ENCODE results near the gene RAPGEF4. TPM values are rescaled to one million over a fixed set of nuclear protein-coding genes. Genes with fewer than 3 reads are reported as not detected.
A peak's percentile ranks its signal among the peaks of the same experiment; 100 is the strongest.

The RAPGEF4 gene
- total RNA-seq, 8 experiments from 2014 or later = 0.51 to 19.3 (median 7.4) TPM

DNA sequence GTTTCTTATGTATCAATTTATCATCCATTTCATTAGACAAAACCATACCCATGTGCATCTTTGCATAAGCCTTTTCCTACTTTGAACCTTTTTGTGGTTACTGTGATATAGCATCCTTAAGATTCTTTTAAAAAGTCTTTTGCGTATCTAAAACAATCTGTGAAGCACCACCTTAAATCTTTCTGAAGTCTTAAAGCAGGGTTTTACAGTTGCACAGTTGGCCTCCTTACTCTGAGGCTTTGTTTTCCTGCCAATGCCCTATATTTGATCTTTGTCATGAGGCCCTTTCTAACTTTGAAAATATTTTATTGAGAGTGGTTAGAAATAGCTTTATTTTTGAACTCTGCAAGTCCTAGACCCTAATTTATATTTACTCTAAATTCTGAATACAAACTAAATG is 176.6 kb downstream of the RAPGEF4 start:
- in situ Hi-C loops (cut with MboI; ENCODE audit: low pct_unique_long_range_greater_than_20kb in 2 of 9, low sequenced_read_pairs in 9 of 9, unreplicated experiment in 9 of 9) = no loop called here

DNA sequence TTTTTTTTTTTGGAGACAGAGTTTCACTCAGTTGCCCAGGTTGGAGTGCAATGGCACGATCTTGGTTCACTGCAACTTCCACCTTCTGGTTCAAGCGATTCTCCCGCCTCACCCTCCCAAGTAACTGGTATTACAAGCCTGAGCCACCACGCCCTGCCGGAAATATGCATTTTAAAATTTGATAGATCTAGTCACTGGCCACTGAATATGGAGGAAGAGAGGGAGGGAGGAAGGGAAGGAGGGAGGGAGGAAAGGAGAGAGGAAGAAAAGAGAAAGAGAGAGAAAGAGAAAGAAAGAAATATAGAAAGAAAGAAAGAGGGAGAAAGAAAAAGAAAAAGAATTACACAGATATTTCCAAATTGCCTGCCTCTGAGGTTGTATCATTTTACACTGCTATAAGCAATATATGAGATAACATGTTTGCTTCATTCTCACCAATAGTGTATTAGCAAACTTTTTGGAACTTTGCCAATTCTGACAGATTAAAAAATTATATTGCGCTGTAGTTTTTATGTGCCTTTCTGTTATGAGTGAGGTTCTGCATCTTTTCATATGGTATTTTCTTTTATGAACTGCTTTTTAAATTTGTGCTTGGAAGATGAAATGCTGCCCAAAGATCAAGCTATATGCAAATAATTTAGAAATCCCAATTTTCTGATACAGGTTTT is 178.8 kb downstream of the RAPGEF4 start:
- in situ Hi-C loops (cut with MboI; ENCODE audit: low pct_unique_long_range_greater_than_20kb in 2 of 9, low sequenced_read_pairs in 9 of 9, unreplicated experiment in 9 of 9) = no loop called here
- whole genome bisulfite sequencing, 10 experiments = 53 to 100% (median 88%) methylated on average over 1 to 6 of the region's 6 CpGs; no CpG with 5 or more reads in 1 of the 10 experiments
- no peak overlapping the region for H3K4me3 ChIP-seq
- H3K4me1 ChIP-seq (replicated peaks in 1 of 2) = peaks cover 6 to 13% of the 10 kb centered on the region in 2 donors
- ATAC-seq (replicated peaks in 6 of 8) = peak in 3 of 8 experiments; percentile 20 to 88 (median 77)
- no peak overlapping the region for H3K27ac ChIP-seq

More for the DNA sequence above, 176.6 kb downstream of the RAPGEF4 start:
- WGBS, 10 experiments = 75 to 100% (median 96%) methylated on average over 1 of the region's 1 CpG; no CpG with 5 or more reads in 4 of the 10 experiments
- ATAC-seq (replicated peaks in 6 of 8) = no peak
- H3K27ac ChIP-seq = no peak overlapping the region
- peaks cover 2 to 7% of the 10 kb centered on the region in 2 donors for H3K4me1 ChIP-seq (replicated peaks in 1 of 2)
- H3K4me3 ChIP-seq = no peak overlapping the region

DNA sequence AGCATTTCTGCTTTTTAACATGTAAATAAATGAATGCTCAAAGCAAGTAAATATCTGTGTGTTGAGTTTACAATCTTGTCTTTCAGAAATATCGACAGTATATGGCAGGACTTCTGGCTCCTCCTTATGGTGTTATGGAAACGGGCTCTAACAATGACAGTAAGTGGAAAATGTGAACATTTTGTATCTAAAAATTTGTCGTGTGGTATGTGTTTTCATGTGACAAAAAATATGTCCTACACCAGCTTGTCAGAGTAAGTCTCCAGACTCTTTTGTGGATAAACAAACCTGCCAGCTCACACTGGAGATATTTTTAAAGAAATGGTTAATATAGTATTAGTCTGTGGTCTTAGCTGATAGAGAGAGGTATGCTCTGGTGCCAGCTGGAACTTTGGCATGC is 182.1 kb downstream of the RAPGEF4 start:
- WGBS, 10 experiments = 7 to 85% (median 75%) methylated on average over 1 to 3 of the region's 3 CpGs; no CpG with 5 or more reads in 3 of the 10 experiments
- ATAC-seq (replicated peaks in 6 of 8) = no peak

DNA sequence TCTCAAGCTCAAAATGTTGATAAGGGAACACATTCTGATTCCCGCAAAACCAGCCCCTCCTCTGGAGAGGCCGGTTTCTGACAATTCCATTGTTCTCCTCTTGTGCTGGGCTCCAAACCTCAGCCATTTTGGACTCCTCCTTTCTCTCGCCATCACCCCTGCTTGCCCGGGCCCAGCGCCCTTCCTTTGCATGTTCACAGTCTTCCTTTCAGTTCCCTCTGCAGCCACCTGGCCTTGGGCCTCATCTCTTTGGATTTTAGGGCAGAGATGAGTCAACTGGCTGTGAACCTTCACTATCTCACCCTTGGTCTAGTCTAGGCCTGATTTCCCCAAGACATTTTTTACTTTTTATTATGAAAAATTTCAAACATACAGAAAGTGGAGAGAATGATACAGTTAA is 184.1 kb downstream of the RAPGEF4 start:
- in situ Hi-C loops (cut with MboI; ENCODE audit: low pct_unique_long_range_greater_than_20kb in 2 of 9, low sequenced_read_pairs in 9 of 9, unreplicated experiment in 9 of 9) = loop anchor here in 2 of 9 experiments (10.0 kb wide), 2 partner anchors 105 to 115 kb away; no protein-coding TSS in a partner anchor
- peak overlapping the region in 1 of 2 donors; percentile 23 for H3K27ac ChIP-seq
- 72 to 100% (median 92%) methylated on average over 2 to 5 of the region's 5 CpGs; no CpG with 5 or more reads in 2 of the 10 experiments for WGBS, 10 experiments
- ATAC-seq (replicated peaks in 6 of 8) = no peak
- H3K4me3 ChIP-seq = no peak overlapping the region
- H3K4me1 ChIP-seq (replicated peaks in 1 of 2) = peaks cover 35 to 64% of the 10 kb centered on the region in 2 donors

More for the DNA sequence above, 182.1 kb downstream of the RAPGEF4 start:
- in situ Hi-C loops (cut with MboI; ENCODE audit: low pct_unique_long_range_greater_than_20kb in 2 of 9, low sequenced_read_pairs in 9 of 9, unreplicated experiment in 9 of 9) = no loop called here
- H3K4me3 ChIP-seq = no peak overlapping the region
- H3K4me1 ChIP-seq (replicated peaks in 1 of 2) = peaks cover 28 to 46% of the 10 kb centered on the region in 2 donors
- no peak overlapping the region for H3K27ac ChIP-seq

DNA sequence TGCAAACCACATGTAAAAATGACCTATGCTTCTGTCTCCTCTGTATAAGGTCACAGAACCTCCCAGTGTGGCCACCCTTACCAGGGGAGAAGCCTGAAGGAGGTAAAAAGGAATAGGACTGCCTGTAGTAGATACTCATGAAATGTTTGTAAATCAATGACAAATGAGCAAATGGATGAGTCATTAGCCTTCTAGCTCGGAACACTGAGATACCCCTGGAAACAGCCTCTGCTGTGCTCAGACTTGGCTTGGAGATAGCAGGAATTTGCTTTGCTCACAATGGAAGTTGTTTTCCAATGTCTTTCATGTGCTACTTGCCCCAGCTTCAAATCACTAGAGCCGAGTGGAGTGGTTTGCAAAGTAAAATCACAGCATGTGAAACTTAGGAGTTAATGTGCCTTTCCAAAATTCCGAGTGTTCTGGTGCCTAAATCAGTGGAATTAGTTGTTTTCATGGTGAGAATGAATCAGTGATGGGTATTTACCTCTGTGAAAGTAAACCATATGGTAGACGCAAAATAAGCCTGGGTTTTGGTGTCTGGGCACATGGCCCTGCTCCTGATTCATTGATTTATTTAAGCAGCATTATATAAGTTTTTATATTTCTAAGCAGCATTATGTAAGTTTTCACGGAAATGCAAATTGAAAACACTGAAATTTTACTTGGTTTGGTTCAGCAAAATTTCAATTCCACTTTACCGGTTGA is 186.0 kb downstream of the RAPGEF4 start:
- peak overlapping the region; percentile 25 to 43 for H3K27ac ChIP-seq
- 50 to 100% (median 75%) methylated on average over 1 to 6 of the region's 6 CpGs for WGBS, 10 experiments
- in situ Hi-C loops (cut with MboI; ENCODE audit: low pct_unique_long_range_greater_than_20kb in 2 of 9, low sequenced_read_pairs in 9 of 9, unreplicated experiment in 9 of 9) = loop anchor here in 2 of 9 experiments (10.0 kb wide), 2 partner anchors 107 to 117 kb away; no protein-coding TSS in a partner anchor

DNA sequence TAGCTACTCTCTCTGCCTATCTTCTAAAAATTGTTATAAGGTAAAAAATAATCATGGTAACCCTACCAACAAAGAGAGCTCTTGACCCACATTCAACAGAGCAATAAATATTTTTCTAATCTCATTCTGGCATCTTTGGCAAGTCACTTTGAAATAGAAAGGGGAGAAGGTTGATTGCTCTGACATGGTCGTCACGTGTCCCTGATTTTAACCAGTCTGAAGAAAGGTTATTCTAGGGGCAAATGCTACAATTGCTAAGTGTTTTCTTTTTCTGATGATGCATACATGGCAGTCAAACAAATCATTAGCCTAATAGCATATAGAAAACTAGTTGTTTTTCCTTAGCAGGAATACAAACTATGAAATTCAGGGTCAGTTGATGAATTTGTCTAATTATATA is 186.7 kb downstream of the RAPGEF4 start:
- WGBS, 10 experiments = 28 to 100% (median 82%) methylated on average over 1 to 2 of the region's 2 CpGs; no CpG with 5 or more reads in 4 of the 10 experiments
- ATAC-seq (replicated peaks in 6 of 8) = peak in 5 of 8 experiments; percentile 54 to 85 (median 78)
- Histone ChIP-seq H3K4me1 (replicated peaks in 1 of 2) (peaks cover 33 to 56% of the 10 kb centered on the region in 2 donors), H3K4me3 (no peak overlapping the region), H3K27ac (peak overlapping the region in 1 of 2 donors; percentile 64)
- in situ Hi-C loops (cut with MboI; ENCODE audit: low pct_unique_long_range_greater_than_20kb in 2 of 9, low sequenced_read_pairs in 9 of 9, unreplicated experiment in 9 of 9) = loop anchor here in 2 of 9 experiments (10.0 kb wide), 2 partner anchors 108 to 118 kb away; no protein-coding TSS in a partner anchor

More for the DNA sequence above, 186.0 kb downstream of the RAPGEF4 start:
- ATAC-seq (replicated peaks in 6 of 8) = peak in 6 of 8 experiments; percentile 36 to 83 (median 62)
- Histone ChIP-seq H3K4me3 (no peak overlapping the region), H3K4me1 (replicated peaks in 1 of 2) (peaks cover 35 to 63% of the 10 kb centered on the region in 2 donors)

DNA sequence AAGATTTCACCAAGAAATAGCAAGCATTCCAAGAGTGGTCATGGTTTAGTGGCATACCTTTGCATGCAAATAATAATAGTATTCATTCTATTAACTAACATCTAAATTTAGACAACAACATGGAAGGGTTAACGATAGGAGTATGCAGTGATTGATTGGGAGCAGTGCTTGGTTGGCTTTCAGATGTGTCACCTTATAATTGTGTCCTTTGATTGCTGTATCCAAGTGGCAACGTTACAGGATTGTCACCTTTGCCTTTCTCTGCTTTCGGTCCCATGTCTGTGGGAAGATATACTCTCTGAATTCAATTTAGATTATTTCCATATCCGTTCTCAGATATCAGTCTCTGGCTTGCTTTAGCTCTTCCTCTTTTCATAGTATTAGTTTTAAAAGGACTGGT is 187.2 kb downstream of the RAPGEF4 start:
- Histone ChIP-seq H3K4me1 (replicated peaks in 1 of 2) (peaks cover 29 to 57% of the 10 kb centered on the region in 2 donors), H3K27ac (peak overlapping the region; percentile 54 to 64), H3K4me3 (no peak overlapping the region)
- ATAC-seq (replicated peaks in 6 of 8) = peak in 5 of 8 experiments; percentile 13 to 67 (median 61)
- in situ Hi-C loops (cut with MboI; ENCODE audit: low pct_unique_long_range_greater_than_20kb in 2 of 9, low sequenced_read_pairs in 9 of 9, unreplicated experiment in 9 of 9) = loop anchor here in 2 of 9 experiments (10.0 kb wide), 2 partner anchors 108 to 118 kb away; no protein-coding TSS in a partner anchor
- WGBS, 10 experiments = 20 to 60% (median 46%) methylated on average over 1 to 4 of the region's 4 CpGs

DNA sequence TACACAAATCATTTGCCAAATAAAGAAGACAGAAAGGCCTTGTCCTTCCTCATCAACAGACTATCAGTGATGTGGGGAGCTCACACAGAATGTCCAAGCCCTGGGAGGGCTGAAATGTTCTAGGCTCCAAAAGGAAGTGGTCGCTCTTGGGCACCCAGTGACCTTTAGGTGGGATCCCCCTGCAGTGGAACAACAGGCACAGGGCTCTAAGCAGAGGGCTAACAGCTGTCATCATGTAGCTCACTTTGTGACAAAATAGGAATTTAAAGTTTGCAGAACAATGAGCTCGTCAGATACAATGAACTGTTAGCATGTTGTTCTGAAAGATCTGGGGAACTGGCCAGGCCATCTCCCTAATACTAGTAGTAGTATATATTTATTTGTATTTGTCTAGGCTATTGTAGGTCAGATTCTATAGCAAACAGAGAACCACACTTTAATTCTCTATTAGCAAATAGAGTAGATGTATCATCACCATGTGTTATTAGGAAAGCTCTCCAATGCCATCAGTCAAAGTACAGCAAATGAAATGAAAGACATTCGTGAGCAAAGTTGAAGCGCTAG is 188.5 kb downstream of the RAPGEF4 start:
- in situ Hi-C loops (cut with MboI; ENCODE audit: low pct_unique_long_range_greater_than_20kb in 2 of 9, low sequenced_read_pairs in 9 of 9, unreplicated experiment in 9 of 9) = loop anchor here in 2 of 9 experiments (10.0 kb wide), 2 partner anchors 109 to 119 kb away; no protein-coding TSS in a partner anchor
- Histone ChIP-seq H3K4me3 (no peak overlapping the region), H3K27ac (no peak overlapping the region), H3K4me1 (replicated peaks in 1 of 2) (peaks cover 35 to 71% of the 10 kb centered on the region in 2 donors)
- ATAC-seq (replicated peaks in 6 of 8) = no peak
- WGBS, 10 experiments = 80 to 100% (median 89%) methylated on average over 1 to 4 of the region's 4 CpGs; no CpG with 5 or more reads in 2 of the 10 experiments

DNA sequence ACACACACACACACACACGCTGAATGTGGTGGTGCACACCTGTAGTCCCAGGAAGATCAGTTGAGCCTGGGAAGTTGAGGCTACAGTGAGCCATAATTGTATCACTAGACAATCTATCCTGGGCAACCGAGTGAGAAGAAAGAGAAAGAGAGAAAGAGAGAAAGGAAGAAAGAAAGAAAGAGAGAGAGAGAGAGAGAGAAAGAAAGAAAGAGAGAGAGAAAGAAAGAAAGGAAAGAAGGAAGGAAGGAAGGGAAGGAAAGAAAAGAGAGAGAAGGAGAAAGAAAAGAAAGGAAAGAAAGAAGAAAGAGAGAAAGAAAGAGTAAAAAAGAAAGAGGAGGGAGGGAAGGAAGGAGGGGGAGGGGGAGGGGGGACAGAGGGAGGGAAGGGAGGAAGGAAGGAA is 190.0 kb downstream of the RAPGEF4 start:
- Histone ChIP-seq H3K4me1 (replicated peaks in 1 of 2) (peaks cover 46 to 72% of the 10 kb centered on the region in 2 donors), H3K4me3 (no peak overlapping the region), H3K27ac (no peak overlapping the region)
- ATAC-seq (replicated peaks in 6 of 8) = no peak
- in situ Hi-C loops (cut with MboI; ENCODE audit: low pct_unique_long_range_greater_than_20kb in 2 of 9, low sequenced_read_pairs in 9 of 9, unreplicated experiment in 9 of 9) = loop anchor here in 4 of 9 experiments (10.0 to 25.0 kb wide), 3 partner anchors 111 to 121 kb away; no protein-coding TSS in a partner anchor
- 60 to 100% (median 83%) methylated on average over 1 to 2 of the region's 2 CpGs; no CpG with 5 or more reads in 1 of the 10 experiments for WGBS, 10 experiments

DNA sequence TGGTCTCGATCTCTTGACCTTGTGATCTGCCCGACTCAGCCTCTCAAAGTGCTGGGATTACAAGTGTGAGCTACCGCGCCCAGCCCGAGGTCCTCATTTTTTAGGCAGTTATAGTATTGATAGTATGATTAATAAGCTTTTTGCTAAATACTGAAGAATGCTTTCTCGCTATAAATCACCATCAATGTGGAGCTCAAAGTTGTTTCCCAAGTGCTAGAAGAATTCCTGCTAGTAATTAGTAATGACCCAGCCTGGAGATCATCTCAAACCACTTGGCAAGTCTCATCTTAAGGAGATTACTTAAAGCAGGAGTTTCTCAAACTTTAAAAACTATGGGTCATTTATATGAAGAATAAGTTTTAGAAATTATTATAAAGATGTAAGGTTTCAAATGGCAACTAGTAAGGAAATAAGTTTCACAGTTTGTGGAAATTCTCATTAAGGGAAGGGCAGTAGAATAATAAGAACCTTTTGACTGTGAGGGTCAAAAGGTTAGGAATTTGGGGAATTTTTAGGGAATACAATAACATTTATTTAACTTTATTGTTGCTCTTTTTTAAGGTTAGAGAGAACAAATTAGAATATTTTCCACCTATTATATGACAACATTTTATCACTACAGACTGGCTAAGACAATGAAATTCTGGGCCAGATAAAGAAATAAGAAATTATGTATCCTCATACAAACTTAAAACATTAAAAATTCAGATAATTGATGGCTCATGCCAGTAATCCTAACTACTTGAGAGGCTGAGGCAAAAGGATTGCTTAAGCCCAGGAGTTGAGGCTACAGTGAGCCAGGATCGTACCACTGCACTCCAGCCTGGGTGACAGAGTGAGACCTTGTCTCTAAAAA is 191.4 kb downstream of the RAPGEF4 start:
- no peak overlapping the region for H3K27ac ChIP-seq
- in situ Hi-C loops (cut with MboI; ENCODE audit: low pct_unique_long_range_greater_than_20kb in 2 of 9, low sequenced_read_pairs in 9 of 9, unreplicated experiment in 9 of 9) = loop anchor here in 4 of 9 experiments (10.0 to 25.0 kb wide), 3 partner anchors 112 to 122 kb away; no protein-coding TSS in a partner anchor
- H3K4me3 ChIP-seq = no peak overlapping the region
- ATAC-seq (replicated peaks in 6 of 8) = no peak
- peaks cover 42 to 68% of the 10 kb centered on the region in 2 donors for H3K4me1 ChIP-seq (replicated peaks in 1 of 2)
- WGBS, 10 experiments = 75 to 97% (median 89%) methylated on average over 1 to 7 of the region's 7 CpGs; no CpG with 5 or more reads in 3 of the 10 experiments

DNA sequence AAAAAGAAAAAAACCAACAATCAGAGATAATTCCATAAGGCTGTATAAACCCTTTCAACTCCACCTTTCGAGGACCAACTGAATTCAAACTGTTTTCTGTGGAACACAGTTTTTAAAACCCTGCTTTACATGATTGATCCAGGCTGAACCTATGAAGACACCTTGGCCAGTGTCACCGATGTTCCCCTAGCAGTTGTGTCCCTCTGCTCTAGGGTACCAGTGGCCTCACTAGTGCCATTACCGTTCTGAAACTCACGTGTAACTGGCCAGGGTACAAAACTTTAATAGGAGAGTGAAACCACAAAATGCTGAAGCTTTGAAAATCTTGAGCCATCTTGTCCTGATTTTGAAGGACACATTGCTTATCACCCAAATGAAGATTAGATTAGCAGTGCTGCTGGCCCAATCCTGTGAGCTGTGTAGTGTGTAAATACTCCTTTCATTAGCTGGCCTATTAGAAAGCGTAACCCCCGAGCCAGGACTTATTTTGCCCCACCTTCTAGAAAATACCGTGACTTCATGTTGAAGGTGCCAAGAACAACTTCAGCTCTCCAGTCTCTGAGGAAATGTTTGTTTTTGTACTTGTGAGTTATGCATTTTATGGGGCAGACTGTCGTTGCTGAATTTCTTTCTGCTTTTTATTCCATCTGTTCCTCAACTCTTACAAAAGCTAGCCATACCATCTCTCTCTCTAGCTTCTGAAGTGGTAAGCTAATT is 192.2 kb downstream of the RAPGEF4 start:
- in situ Hi-C loops (cut with MboI; ENCODE audit: low pct_unique_long_range_greater_than_20kb in 2 of 9, low sequenced_read_pairs in 9 of 9, unreplicated experiment in 9 of 9) = loop anchor here in 4 of 9 experiments (10.0 to 25.0 kb wide), 3 partner anchors 113 to 123 kb away; no protein-coding TSS in a partner anchor
- Histone ChIP-seq H3K27ac (peak overlapping the region in 1 of 2 donors; percentile 64), H3K4me3 (no peak overlapping the region), H3K4me1 (replicated peaks in 1 of 2) (peaks cover 34 to 61% of the 10 kb centered on the region in 2 donors)
- 35 to 100% (median 77%) methylated on average over 1 to 8 of the region's 8 CpGs for WGBS, 10 experiments
- peak in 2 of 8 experiments; percentile 7 to 13 for ATAC-seq (replicated peaks in 6 of 8)

Data from motor neuron (in vitro differentiated cells).